T-helper 22 cell (primary cell): ENCODE measurements around the gene CD58.
"Not testable (repeated sequence)": the region's sequence is repeated elsewhere in the genome, so short reads cannot be mapped to it uniquely, and the experiment has no call there.

Source experiments
- DNase-seq: peaks from one replicate; pipeline ENCODE4 v3.0.0-alpha.2; 2020; ENCODE audit warnings: low read depth

CD58 gene

DNA sequence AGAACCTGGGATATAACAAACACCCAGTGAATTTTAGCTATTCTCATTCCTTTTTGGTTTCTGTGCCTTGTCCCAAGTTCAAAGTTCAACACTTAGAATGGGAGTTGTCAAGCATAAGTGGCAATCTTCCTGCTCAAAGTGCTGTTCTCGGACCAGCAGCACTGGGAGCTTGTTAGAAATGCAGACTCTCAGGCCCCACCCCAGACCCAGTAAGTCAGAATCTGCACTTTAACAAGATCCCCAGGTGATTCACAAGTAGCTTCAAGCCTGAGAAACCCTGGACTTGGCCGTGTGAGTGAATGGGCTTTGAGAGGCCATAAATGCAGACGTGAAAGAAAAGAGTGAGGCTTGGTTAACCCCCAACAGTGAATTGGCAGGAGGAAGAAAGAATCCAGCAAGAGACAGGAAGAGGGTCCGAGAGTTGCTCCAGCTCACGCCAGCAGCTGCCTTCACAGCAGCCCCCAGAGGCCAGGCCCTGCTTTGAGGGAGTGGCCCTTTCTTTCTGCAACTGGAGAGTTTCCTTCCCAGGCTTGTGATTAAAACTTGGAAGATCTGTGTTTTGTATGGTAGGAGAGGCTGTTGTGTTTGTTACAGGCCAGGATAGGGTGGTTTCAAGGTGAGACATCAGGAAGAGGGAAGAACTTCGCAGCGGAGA lies 21.3 kb upstream of the CD58 start:
- not testable (repeated sequence) for DNase-seq

DNA sequence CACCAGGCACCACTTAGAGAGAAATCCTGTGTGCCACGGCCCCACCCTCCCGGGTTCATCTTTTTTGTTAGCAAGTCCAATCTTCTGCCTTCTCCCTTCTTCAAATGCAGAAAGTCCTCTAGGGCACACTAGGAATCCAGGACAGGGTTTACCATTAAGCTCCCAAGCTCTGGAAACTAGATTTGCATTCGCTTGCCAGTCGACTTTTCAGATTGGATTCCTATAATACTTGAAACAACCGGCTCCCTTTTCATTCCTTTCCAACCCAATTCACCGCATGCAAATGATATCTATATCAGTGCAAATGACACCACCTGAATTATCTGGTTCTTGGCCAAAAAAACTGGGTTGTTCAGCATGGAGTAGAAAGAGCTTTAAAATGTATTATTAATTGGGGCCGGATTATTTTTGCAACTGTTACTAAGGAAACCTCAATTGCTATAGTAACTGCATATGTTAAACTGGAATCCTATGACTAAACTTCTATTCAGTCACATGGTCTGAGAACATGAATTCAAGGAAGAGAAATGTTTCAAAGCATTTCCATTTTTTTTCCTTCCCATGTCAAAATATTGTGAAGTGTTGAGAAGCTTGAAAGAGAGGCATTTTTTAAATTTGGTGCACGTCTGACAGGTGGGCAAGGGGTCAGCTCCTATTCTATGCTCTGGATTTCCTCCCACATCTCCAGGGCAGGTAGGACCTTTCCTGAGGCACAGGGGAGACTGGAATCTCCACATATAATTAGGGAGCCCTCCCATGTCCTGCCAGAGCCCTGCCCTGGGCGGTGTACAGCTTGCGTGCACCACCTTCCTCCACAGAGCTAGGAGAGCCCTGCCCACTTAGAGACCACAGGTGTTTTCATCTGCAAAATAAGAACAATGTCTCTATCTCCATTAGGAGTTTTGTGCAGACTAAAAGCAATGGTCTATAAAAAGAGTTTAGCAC lies 20.5 kb upstream of the CD58 start:
- not testable (repeated sequence) for DNase-seq

DNA sequence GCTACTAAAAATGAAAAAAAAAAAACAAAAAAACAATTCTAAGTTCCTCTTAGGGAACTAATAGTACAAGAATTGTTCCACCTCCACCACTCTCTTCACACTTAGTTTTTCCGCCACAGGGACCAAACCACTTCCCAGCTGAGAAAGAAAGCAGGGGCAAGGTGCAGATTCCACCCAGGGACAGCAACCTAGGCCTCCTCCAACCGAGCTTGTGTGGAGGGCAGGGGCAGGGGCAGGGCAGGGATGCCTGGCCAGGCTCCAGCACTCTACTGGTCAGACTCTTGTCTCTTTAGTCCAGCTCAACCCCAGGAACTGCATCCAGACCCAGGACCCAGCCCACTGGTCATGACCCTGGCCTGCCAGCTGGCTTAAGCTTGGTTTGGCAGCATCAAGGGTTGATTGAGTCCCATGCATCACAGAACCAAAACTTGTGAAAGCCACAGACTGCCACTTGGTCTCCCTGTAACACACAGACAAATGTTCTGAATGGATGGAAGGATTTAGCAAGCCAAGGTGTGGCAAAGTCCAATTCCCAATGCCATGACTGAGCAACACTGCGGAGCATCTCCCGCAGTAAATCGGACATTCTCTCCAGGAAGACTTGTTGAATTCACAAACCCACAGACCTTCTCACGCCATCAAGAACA lies 19.7 kb upstream of the CD58 start:
- DNase-seq: not testable (repeated sequence)

DNA sequence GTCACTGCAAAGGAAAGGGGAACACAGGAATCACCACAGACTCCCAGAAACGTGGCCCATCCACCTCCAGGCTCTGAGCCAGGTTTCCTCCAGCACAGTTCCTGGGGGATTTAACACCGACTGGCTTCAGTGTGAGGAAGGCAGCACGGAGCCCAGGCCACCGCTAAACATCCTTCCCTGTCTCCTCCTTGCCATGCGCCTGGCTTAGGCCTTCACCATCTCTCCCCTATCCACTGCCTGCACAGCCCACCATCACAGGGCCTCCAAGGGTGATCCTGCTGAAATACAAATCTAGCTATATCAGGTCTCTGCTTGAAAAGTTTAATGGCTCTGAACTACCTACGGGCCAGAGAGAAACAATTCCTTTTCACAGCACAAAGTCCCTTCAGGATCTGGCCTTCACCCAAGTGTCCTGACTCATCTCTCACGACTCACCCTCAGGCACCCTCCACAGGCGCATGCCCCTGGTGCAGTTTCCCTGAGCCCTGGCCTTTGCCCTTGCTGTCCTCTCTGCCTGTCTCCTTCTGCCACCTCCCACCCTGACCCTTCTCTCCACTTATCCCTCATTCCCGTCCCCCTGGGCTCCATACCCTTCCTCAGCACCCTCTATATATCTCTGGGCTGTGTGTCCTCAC lies 18.4 kb upstream of the CD58 start:
- not testable (repeated sequence) for DNase-seq

DNA sequence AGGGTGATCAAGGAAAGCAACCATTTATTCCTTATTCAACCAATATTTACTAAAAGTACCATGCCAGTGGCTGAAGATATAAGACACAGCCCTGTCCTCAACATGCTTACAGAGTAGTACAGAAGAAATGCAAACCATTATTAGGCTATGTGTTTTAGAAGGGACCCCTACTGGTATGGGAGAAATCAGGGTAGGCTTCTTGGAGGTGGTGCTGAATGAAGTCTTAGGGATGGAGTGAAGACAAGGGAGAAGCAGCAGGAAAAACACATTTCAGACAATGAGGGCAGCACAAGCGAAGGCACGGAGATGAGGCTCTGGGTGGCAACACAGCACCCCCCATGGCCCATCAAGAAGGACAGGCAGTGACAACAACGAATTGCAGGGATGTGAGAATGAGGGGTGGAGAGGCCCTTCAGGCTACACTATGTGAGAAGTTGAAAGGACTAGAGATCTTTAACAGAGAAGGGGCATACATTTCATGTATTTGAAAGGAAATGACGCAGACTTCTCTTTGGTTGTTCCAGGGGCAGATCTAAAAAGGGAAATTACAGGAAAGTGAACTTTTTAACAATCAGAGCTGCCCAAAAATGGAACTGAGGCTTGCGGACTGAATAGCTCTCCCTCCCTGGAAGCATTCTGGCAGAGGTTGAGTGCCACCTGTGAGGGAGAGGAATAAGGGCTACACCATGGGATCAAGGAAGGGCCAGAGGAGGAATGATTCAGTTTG lies 16.8 kb upstream of the CD58 start:
- no peak for DNase-seq

DNA sequence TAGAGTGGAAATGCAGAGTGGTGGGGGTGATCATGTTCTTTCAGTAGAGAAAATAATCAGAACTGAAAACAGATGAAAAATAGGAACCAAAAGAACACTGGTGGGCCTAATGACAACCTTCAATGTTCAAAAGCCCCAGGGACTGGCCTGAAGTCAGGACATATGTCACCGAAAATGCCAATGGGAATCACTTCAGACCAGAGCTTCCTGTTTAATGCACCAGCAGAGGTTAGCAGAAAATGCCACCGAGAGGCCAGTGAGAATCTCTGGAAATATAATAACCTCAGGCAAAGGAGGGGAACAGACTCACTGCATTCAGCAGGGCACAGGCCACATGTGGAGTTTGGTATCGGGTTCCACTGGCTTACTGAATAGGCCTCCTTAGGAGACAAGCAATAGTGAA lies 15.9 kb upstream of the CD58 start:
- DNase-seq: no peak

DNA sequence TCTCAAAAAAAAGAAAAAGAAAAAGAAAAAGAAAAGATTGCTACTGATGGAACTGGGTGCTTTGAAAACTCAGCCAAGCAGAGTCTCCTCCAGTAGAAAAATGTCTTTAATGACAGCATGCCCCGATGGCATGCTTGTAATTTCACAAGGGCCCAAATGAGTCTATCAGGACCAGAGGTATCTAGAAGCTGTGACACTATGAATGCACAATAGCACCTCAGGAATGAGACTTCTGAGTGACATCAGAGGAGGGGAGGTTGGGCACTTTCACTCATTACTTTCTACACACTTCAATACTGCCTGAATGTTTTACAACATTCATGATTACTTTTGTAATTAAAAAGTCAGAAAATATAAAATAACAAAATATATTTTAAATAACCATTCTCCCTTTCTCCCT lies 15.1 kb upstream of the CD58 start:
- DNase-seq: no peak

DNA sequence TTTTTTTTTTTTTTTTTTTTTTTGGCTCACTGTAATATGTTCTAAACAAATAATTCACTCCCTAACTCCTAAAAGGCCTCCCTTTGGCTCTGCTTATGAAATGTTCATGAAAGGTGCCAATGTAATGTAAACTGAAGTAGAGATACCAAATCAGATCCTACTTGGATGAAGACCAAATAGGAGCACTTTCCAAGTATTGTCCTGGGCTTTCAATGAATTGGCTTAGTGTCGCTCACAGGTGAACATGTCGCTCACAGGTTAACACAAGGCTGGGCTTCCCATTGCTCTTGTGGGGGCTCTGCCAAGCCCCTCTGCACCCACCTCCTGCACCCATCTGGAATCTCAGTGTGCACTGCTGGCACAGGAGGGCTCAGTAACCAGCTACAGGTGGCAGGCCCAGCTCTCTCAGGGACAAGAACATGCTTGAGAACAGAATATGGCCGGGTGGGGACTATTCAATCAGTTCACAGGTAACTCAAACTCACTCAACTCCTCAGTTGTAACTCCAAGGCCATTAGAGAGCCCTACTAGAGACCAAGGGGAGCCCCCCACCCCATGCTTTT lies 10.6 kb upstream of the CD58 start:
- no peak for DNase-seq

DNA sequence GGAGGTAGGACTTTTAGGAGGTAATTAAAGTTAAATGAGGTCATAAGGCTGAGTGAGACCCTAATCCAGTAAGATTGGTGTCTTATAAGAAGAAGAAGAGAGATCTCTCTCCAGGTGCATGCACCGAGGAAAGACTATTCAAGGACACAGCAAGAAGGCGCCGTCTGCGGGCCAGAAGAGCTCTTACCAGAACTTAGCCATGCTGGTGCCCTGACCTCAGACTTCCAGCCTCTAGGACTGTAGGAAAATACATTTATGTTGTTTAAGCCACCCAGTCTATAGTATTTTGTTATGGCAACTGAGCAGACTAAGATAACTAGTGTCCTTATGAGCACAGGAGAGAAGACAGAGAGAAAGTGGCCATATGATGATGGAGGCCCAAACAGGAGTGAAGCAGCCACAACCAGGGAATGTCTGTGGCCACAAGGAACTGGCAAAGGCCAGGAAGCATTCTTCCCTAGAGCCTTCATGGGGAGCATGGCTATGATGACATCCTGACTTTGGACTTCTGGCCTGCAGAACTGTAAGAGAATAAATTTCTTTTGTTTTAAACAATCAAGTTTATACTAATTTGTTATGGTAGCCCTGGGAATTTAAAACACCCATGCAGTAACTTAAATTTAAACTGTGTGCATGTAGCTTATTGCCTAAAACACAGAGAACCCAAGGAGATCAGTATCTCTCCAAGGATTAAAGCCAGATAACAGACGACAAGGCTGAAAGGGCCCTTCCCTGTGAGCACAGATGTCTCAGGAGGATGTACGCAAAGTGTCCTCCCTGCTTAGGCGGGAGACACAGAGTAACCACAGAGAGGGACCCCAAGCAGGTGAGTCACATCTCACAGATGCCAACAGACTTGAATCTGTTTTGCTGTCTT lies 9.9 kb upstream of the CD58 start:
- DNase-seq: no peak

DNA sequence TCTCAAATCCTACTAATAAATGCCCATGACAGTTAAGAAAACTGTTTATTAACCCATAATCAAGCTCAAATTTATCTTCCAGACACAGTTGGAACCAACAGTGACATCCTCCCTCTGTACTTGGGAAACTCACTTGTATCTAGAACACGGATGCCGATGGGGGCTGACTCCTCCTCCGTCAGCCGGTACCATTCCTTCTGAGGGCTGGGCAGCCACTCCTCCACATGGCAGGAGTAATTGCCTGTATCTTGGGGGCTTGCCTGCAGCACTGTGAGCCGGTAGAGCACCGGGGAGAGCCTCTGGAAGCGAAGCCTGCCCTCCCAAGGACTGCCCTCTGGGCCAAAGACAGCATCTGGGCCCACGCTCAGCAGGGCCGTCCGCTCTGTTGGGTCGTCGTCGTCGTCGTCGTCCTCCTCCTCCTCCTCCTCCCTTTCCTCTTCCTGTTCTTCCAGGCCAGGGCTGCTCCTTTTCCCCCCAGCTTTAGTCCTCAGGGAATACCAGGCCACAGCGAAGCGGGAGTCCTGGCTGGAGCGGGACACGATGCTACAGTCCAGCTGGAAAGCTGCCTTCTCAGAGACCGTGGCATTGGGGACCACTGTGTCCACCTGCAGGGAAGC lies 8.5 kb upstream of the CD58 start:
- no peak for DNase-seq

DNA sequence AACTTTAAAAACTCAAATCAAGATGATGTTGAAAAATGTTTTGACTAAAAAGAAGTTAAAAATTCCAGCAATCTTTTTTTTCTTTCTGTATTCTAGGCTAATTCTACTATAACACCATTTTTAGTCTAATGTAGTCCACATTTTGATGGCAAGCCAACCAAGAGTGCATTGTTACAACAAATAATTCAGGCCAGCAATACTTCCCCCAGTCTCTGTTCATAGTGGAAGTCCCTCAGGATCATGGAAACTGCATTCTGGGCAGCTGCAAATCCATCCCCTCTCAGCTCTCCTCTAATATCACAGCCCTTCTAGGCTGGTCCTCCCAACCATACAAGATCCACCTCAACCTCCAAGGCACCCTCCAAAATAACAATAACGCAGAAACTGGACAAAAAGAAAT lies 7.8 kb upstream of the CD58 start:
- no peak for DNase-seq

DNA sequence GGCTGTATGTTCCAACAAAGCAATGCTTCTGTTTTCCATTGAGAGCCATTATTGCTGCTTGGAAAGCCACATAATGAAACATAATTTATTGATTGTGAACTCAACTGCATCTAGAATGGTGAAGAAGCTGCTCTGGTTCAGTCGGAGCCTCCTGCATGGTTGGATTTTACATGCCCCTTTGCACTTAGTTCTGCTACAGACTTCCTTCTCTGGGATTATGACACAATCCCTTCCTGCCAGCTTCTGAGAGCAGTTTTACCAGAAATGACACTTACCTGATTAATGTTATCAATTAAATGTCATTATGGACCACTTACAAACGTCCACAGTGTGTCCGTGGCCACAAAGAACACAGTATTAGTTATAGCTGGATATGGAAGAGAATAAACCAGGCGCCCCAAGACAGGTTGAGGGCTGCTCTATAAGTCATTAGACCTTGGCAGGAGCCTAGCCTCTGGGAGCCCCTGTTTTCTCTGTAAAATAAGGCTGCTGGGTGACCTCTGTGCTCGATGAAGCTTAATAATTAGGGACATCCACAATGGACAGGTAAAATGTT lies 7.0 kb upstream of the CD58 start:
- DNase-seq: no peak

DNA sequence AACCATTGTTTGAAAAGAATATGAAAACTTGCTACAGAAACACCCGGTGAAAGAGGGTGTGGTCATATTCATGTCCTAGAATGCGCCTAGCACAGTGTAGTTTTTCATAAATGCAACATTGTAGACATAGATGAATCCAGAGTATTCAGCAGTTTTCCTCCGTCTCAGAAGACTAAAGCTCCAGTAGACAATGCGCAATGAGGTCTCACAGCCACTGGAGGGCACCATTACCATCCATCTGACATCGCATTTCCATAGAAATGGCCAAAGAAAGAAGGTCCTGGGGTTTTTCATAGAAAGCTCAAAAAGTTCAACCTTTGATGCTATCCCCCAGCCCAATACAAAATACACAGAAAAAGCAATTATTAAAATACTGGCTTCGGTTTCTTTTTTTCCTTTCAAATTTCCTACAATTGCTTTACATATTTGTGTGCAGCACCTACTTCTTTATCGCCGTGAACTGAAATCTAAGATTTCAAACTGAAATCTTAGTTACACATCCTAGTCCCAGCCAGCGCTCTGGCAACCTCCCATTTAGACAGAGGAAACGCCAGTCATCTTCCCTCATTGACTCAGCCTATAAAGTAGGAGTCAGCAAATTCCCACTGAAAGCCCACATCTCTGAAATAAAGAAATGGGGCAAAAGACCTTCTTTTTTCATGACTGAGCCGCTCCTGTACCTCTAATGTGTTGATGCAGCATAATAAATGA lies 3.9 kb upstream of the CD58 start:
- DNase-seq: no peak

DNA sequence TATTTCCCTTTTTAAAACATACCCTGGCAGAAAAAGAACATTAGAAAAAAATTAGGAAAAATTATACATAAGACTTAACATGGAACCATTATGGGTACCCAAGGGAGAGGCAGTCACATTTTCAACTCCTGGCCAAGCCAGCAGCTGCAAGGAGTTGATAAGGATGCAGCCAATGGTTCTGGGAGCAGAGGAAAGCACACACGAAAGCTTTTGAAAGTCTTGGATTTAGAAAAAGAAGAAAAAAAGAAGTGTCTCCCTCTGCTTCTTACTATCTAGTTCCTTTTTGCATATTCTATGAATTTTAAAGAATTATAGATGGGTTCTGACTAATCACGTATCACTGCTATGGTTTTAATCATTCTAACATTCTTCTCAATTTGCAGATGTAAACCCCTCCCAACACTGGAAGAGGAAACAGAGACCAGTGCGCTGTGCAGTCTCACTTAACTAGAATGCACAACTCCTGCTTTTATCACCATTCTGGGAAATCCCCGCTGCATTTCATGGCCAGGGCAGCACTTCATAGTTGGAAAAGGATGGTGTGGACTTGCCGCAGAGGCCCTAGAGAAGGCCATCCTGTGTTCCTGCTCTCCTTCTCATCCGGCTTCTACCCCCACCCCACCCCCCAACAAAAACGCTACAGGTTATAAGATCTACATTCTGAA lies 2.7 kb upstream of the CD58 start:
- no peak for DNase-seq

DNA sequence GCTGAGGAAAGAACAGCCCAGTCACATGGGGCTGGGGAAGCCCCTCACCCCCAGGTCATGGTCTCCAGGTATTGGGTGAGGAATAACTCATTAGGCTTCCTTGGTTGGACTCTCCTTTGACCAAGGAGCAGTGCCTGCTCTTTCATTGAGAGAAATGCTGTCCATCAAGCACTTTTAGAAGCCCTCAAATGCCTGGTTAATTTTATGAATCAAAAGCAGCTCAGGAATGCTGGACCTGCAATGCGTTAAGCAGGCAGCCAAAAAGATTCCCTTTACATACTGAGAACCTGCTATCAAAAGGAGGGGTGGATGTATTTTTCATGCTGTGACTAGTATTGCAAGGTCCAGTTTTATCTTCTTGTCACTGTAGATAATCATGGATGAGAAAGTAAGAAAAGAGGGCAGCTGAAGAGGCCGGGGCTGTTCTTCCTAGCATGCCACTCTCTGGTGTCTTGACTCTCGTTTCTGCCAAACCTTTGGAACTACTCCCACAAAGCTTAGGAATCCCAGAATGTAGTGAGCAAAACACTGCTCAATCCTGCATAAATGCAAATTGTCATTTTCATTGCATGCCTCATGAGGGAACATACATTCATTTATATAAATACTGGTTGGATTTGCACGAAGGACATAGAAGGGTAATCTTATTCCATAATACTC lies 2.1 kb upstream of the CD58 start:
- DNase-seq: no peak

DNA sequence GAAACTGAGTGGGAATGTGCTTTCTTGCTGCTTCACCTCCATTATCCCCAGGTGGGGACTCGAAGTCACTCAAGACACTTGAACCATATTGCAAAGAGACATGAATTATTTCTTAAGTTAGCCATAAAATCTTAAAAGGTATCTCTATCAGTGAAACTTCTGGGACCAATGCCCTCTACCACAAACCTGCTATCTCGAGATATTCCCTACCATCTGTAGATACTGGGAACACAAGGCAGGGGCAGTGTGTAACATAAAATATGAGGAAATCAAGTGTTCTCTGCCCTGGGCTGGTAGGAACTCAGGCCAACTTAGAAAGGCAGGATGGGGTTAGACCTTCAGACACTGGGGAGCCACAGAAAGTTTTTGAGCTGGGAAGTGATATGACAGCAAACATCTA lies 1.3 kb upstream of the CD58 start:
- no peak for DNase-seq

DNA sequence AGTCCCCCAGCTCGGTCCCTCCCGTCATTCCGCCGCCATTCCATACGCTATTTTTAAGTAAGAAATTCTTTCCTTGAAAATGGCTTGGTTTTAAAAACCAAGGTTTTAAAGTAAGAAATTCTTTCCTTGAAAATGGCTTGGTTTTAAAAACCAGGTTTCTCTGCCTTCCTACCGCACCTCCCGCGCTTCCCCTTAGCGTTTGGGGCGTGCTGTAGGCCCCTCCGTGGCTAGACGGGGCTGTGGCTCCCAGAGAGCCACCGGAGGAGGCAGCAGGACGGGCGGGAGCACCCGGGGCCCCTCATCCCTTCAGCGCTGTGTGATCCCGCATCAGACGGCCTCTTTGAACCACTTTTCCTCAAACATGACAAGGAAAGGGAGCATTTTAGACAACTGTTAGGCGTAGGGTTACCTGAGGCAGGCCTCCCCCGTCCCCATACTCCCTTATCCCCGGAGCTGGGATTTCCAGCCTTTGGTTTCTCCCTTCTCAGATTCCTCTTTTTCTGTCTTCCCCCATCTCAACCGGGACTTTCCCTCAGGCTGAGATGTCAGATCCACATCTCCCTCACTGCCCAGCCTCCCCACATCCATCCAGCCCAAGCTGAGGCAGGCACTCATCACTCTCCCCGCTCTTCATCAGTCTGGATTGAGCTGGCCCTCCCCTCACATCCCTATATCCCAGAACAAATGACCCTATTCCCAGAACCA lies 541 bp upstream of the CD58 start:
- no peak for DNase-seq
